Activated gamma-delta T cell treated with Interleukin-2 at 50 U/mL for 16 hours (primary cell): Measurements from ENCODE around the gene CFAP65.
A peak's percentile ranks its signal among the peaks of the same experiment; 100 is the strongest.

ENCODE experiments used
- DNase-seq: peaks from one replicate; pipeline ENCODE4 v3.0.0-alpha.2; 2020

Gene CFAP65

DNA sequence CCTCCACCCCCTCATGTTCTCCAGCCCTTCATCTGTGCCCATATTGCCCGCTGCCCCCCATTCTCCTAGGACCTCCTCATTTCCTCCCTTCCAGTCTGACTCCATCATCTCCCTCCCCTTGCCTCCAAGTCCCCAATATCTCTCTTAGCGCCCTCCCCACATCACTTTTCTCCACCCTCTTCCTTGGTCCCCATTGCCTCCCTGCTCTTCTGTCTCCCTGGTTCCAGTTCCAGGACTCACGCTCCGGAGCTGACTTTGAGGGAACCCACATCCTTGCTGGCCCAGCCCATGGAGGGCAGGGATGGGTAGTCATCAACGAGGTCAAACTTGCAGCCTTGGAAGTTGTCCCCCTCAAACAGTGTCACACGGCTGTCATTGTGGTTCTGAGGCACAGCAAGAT lies 50.7 kb downstream of the CFAP65 start:
- no peak for DNase-seq

DNA sequence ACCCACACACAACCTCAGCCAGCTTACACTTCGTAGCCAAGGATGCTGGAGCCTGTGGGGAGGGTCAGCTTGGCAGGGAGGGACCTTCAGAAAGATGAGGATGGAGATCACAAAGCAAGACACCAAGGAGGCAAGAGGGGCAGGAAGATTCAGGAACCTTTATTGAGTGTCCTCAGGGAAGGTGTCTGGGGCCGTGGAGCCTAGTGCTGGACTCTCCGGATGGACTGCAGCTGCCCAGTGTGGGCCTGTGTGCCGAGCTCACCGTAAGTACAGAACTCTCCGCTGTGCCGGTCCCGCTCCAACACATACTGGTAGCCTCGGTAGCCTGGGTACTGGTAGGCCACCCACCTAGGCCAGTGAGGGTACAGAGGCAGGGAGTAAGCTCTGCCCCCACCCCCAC lies 51.3 kb downstream of the CFAP65 start:
- no peak for DNase-seq

GRCh38 chr2:218988650-218989049 lies 52.7 kb downstream of the CFAP65 start:
- no peak for DNase-seq

GRCh38 chr2:218988164-218988563 lies 53.2 kb downstream of the CFAP65 start:
- no peak for DNase-seq

GRCh38 chr2:218986148-218986761 lies 55.1 kb downstream of the CFAP65 start:
- DNase-seq = no peak

GRCh38 chr2:218985325-218986091 lies 55.8 kb downstream of the CFAP65 start:
- no peak for DNase-seq

DNA sequence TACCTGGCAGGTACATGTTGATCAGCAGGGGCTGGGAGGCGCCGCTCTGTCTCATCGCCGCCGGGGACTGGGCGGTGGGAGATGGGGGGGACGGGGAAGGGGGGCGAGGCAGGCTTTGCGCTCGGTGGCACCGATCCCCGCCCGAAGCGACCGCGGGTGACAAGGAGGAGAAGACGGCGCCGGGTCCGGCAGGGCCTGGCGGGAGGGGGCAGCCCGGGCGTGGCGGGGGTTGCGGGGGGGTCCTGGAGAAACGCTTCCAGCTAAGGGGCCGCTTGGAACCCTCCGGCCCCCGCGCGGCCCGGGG lies 56.3 kb downstream of the CFAP65 start, which contains the start of gene FEV:
TSS of gene FEV (minus strand) at position 164 of the 304 bp plus-strand sequence. CDS start at position 55, 109 bp downstream.
- DNase-seq = no peak

DNA sequence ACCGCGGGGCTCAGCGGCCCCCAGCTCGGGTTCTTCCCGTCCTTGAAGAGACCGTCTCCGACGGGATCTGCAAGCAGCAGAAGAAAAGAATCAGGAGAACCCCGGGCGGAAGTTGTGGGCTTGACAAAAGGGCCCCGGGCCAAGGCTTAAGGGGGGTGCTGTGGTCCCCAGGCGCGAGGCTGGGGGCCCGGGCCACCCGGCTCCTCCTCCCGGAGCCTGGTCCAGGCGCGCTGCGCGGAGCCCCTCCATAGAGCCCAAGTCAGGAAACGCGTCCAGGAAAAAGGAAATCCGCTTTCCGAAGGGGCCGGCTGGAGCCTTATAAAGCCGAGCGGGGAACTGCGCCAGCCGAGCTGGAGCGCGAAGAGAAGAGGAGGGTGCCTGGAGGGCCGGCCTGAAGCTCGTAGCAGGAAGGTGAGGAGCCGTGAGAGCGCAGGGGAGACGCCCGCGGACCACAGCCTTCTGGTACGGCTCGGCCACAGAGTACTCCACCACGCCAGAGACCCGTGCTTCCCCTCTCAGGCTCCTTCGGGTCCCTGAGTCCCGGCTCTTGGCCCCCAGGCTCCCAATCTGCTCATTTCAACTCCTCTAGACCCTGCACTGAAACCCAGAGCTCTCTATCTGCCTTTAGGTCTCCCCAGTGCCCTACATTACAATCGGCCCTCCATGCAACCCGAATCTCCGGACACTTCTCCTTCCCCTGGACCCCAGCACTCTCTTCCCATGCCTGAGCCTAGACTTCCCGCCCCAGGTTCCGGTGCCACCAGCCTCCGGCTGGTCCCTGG lies 56.9 kb downstream of the CFAP65 start:
- no peak for DNase-seq

- no peak for DNase-seq
Observed at GRCh38 chr2:218983934-218984238, 57.4 kb downstream of the CFAP65 start.

- DNase-seq = no peak
Observed at GRCh38 chr2:218983263-218983933, 57.9 kb downstream of the CFAP65 start.

- DNase-seq = no peak
Observed at GRCh38 chr2:218982586-218983262, 58.6 kb downstream of the CFAP65 start.

- DNase-seq = no peak
Observed at GRCh38 chr2:218981881-218982585, 59.3 kb downstream of the CFAP65 start.

DNA sequence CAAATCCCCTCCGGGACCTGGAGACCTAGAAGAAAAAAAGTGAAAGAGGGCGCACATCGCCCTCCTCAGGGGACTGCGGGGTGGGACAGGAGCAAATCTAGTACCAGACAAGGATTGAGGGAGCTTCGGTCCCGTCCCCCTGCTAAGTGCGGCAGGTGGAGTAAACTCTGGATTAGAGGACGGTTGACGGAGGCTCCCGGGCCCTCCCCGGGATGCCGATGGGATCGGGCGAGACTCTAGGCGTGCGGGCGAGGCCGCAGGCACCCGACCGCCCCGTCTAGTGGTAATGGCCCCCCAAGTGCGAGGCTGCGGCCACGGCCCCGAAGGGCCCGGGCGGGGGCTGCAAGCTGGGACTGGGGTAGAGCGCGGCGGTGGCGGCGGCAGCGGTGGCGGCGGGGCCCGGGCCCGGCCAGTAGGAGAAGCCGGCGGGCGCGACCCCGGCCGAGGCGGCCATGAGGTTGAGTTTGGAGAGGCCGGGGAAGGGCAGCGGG lies 59.9 kb downstream of the CFAP65 start:
- DNase-seq = no peak

DNA sequence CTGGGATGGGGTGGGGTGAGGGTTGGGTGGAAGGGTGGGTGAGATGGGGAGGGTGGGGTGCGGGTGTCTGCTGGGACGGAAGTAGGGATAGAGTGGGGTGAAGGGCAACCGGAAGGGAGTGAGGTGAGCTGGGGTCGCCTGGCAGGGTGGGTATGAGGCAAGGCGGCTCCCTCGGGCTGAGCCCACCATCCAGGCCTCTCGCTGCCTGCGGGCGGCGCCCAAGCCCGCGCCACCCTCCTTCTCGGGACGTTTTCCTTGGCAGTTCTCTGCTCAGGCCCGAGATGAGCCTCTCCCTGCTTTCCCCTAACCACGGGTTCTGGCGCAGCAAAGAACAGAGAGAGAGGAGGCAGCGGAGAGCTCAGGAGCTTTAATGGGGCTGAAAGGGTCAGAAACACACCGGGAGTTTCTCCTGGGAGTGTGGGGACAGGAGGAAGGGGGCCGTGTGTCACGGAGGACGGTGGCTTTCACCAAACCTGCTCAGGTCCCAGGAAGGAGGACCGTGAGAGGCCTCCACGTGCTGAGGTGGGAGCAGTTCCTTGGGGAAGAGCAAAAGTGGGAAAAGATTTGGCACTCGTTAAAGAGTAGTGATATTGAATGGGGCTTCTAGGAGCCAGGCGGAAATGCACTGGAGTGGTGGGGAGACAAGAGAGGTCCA lies 60.5 kb downstream of the CFAP65 start:
- DNase-seq = no peak

DNA sequence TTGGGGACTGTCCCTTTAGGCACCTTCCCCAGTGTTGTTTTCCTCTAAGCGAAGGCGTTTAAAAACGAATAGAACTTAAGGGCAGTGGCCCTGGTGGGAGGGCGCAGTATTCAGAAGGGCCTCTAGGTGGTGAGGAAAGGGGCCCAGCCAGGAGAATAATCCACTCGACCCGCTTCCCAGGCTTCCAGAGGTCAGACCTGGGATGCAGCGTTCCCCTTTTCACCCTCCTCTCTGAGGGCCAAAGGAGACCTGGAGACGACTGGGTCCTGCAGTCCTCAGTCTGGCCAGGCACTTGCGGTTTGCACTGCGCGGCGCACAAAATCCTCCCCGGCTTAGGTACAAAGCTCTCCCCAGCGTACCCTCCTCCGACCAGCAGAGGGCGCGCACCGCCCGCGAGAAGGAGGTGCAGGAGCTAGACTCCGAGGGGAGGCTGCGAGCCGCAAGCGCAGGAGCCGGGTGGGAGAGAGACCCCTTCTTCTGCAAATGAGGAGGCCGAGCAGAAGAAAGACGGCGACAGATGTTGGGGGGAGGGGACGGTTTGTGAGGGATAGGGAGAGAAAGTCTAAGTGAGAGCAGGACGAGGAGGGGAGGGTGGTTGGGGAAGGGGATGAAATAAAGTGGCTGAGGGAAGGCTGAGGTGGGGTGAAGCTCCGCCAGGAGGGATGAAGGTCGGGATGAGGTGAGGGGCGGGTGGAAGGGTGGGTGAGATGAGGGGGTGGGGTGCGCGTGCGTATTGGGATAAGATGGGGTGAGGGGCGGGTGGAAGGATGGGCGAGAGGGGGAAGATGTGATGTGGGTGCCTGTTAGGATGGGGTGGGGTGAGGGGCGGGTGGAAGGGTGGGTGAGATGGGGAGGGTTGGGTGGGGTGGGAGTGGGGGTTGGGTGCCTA lies 61.2 kb downstream of the CFAP65 start:
- DNase-seq = peak; percentile 79

- no peak for DNase-seq
Observed at GRCh38 chr2:218975060-218975777, 66.1 kb downstream of the CFAP65 start.

DNA sequence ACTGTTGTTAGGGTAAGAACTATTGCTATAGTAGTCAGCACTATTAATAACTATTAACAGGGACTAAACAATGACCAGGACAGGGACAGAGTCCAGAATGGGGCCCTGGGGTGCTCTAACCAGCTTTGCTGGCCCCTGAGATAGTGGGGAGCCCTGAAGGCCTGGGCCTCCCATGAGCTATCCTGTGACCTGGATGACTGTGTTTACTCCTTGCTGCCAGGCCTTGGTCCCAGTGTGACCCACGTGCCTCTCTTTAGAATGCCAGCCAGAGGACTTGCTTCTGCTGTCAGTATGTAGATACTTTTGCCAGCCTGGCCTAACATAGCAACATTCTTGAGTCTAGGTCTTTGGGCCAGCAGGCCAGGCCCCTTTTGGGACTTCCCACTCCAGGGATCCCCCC lies 70.4 kb downstream of the CFAP65 start:
- no peak for DNase-seq

- DNase-seq = no peak
Observed at GRCh38 chr2:218964041-218964771, 77.1 kb downstream of the CFAP65 start.

DNA sequence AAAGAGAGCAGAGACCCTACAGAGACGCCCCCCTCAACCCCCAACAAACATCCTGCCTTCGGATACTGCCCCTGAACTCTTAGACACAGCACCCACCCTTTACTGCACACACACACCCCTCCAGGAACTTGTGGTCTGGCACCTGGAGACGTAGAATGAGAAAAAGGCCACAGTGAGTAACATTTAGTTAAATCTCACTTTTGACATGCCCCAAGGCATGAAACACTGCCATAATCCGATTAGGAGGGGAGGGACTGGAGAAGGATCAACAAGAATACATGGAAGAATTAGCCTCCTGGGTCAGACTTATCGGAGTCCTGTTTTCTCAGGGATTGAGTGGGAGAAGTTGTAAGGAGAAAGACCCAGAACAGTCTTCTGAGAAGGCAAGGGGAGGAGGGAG lies 77.7 kb downstream of the CFAP65 start:
- no peak for DNase-seq
